ENCODE measurements around the gene TPSG1. TPM values are rescaled to one million over a fixed set of nuclear protein-coding genes. Genes with fewer than 3 reads are reported as not detected.
"Not testable (repeated sequence)": the region's sequence is repeated elsewhere in the genome, so short reads cannot be mapped to it uniquely, and the experiment has no call there.

The TPSG1 gene
- total RNA-seq, 3 donors from 2014 or later (not counting 1 experiment from before 2014, with no cell fraction given): 0.40 TPM; not detected in 2

DNA sequence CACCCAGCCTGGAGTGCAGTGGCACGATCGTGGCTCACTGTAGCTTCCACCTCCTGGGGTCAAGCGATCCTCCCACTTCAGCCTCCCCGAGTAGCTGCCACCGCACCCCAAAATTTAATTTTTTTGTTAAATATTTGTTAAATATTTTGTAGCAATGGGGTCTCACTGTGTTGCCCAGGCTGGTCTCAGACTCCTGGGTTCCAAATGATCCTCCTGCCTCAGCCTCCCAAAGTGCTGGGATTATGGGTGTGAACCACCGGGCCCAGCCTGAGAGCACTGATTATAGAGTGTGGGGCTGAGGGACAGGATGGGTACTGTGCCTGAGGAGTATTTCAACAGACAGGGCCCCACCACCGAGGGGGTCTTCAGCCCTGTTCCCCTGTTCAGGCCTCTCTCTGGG is 35.6 kb downstream of the TPSG1 start:
- WGBS (ENCODE audit: insufficient coverage): 84% methylated on average over 5 of the region's 7 CpGs

DNA sequence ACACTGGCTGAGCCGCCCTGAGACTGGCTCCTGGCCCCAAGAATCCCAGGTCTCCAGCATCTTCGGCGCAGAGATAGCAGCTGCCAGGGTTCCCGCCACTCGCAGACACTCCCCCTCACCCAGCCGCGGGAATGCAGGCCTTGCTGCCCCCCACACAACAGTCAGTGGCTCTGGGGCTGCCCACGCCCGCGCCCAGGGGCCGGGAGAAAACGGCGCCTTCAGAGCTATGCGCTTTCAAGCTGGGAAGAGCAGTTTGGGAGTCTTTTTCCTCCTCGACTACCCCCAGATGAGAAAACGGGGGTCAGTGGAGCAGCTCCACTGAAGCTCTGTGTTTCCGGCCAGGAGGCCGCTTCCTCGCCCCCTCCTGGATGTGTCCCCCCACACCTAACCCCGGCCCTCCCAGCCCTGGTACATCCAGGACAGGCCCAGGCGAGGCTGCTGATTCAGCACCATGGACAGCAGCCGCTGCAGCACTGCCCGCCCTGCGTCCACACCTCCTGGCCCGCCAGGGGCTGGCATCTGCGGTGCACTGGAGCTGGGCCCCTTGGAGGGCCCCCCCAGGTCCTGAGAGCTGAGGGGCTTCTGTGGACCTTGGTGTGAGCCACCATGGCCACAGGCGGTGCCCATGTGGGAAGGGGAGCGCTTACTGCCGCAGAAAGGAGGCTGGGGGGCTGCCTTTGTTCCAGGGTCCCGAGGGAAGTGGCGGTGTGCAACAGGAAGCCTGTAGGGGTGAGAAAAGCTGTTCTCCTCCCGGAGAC is 36.5 kb downstream of the TPSG1 start:
- H3K9me3 ChIP-seq (ENCODE audit: control insufficient read depth, insufficient read depth, low read length): no peaks in the 10 kb centered on the region
- H3K27me3 Mint-ChIP-seq (ENCODE audit: low read depth in 2 of 2): peaks cover 0 to 3% of the 10 kb centered on the region in 2 donors
- no peaks in the 10 kb centered on the region for H3K27me3 ChIP-seq (ENCODE audit: control insufficient read depth, insufficient read depth, low read length)
- no peak overlapping the region for H3K27ac Mint-ChIP-seq
- H3K4me1 Mint-ChIP-seq: no peaks in the 10 kb centered on the region
- TF ChIP-seq, protein P1, sequence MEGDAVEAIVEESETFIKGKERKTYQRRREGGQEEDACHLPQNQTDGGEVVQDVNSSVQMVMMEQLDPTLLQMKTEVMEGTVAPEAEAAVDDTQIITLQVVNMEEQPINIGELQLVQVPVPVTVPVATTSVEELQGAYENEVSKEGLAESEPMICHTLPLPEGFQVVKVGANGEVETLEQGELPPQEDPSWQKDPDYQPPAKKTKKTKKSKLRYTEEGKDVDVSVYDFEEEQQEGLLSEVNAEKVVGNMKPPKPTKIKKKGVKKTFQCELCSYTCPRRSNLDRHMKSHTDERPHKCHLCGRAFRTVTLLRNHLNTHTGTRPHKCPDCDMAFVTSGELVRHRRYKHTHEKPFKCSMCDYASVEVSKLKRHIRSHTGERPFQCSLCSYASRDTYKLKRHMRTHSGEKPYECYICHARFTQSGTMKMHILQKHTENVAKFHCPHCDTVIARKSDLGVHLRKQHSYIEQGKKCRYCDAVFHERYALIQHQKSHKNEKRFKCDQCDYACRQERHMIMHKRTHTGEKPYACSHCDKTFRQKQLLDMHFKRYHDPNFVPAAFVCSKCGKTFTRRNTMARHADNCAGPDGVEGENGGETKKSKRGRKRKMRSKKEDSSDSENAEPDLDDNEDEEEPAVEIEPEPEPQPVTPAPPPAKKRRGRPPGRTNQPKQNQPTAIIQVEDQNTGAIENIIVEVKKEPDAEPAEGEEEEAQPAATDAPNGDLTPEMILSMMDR (IDR thresholded peaks at IDR 0.05): no peak
- intact Hi-C loops (cut with micrococcal nuclease): no loop called here
- H3K27ac ChIP-seq (ENCODE audit: low read length): no peak overlapping the region
- no peak overlapping the region for H3K4me3 ChIP-seq (ENCODE audit: low read length)
- DNase-seq: peak; percentile 47 to 73
- 39% methylated on average over 32 of the region's 32 CpGs for WGBS (ENCODE audit: insufficient coverage)
- H3K36me3 Mint-ChIP-seq: no peaks in the 10 kb centered on the region
- no peaks in the 10 kb centered on the region for H3K4me1 ChIP-seq (ENCODE audit: control insufficient read depth, insufficient read depth, low read length)
- no peak overlapping the region for H3K4me3 Mint-ChIP-seq
- ATAC-seq: peak; percentile 57 to 74 (median 74)
- no peaks in the 10 kb centered on the region for H3K36me3 ChIP-seq (ENCODE audit: control insufficient read depth, insufficient read depth, low read length)
- no peaks in the 10 kb centered on the region for H3K9me3 Mint-ChIP-seq

More for the DNA sequence above, 35.6 kb downstream of the TPSG1 start:
- Histone ChIP-seq H3K27me3 (ENCODE audit: control insufficient read depth, insufficient read depth, low read length) (no peaks in the 10 kb centered on the region), H3K9me3 (ENCODE audit: control insufficient read depth, insufficient read depth, low read length) (no peaks in the 10 kb centered on the region), H3K4me3 (ENCODE audit: low read length) (no peak overlapping the region), H3K27ac (ENCODE audit: low read length) (no peak overlapping the region), H3K4me1 (ENCODE audit: control insufficient read depth, insufficient read depth, low read length) (no peaks in the 10 kb centered on the region), H3K36me3 (ENCODE audit: control insufficient read depth, insufficient read depth, low read length) (no peaks in the 10 kb centered on the region)
- H3K27me3 Mint-ChIP-seq (ENCODE audit: low read depth in 2 of 2): peaks cover 0 to 3% of the 10 kb centered on the region in 2 donors
- no peaks in the 10 kb centered on the region for H3K36me3 Mint-ChIP-seq
- DNase-seq: no peak
- no peaks in the 10 kb centered on the region for H3K4me1 Mint-ChIP-seq
- TF ChIP-seq, protein P1 (IDR thresholded peaks at IDR 0.05): no peak
- no peaks in the 10 kb centered on the region for H3K9me3 Mint-ChIP-seq
- ATAC-seq: no peak
- intact Hi-C loops (cut with micrococcal nuclease): no loop called here
- H3K4me3 Mint-ChIP-seq: no peak overlapping the region
- no peak overlapping the region for H3K27ac Mint-ChIP-seq

DNA sequence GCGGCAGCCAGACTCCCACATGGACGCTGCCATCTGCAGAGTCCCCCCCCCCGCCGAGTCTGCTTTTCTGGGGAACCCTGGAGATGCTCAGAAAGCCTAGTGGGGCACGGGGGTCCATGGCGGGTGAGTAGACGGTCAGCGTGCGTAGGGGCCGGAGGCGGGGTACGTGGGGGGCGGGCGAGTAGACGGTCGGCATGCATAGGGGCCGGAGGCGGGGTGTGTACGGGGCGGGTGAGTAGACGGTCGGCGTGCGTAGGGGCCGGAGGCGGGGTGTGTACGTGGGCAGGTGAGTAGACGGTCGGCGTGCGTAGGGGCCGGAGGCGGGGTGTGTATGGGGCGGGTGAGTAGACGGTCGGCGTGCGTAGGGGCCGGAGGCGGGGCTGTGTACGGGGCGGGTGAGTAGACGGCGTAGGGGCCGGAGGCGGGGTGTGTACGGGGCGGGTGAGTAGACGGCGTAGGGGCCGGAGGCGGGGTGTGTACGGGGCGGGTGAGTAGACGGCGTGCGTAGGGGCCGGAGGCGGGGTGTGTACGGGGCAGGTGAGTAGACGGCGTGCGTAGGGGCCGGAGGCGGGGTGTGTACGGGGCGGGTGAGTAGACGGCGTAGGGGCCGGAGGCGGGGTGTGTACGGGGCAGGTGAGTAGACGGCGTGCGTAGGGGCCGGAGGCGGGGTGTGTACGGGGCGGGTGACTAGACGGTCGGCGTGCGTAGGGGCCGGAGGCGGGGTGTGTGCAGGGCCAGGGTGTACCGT is 39.4 kb downstream of the TPSG1 start:
- H3K27ac ChIP-seq (ENCODE audit: low read length); H3K27me3 Mint-ChIP-seq (ENCODE audit: low read depth in 2 of 2); H3K9me3 Mint-ChIP-seq; H3K4me3 Mint-ChIP-seq; H3K36me3 ChIP-seq (ENCODE audit: control insufficient read depth, insufficient read depth, low read length); H3K27ac Mint-ChIP-seq; H3K4me1 ChIP-seq (ENCODE audit: control insufficient read depth, insufficient read depth, low read length); H3K36me3 Mint-ChIP-seq; H3K9me3 ChIP-seq (ENCODE audit: control insufficient read depth, insufficient read depth, low read length); H3K4me1 Mint-ChIP-seq; intact Hi-C loops (cut with micrococcal nuclease); H3K4me3 ChIP-seq (ENCODE audit: low read length); H3K27me3 ChIP-seq (ENCODE audit: control insufficient read depth, insufficient read depth, low read length); ATAC-seq; DNase-seq: not testable (repeated sequence)
- 92% methylated on average over 53 of the region's 86 CpGs for WGBS (ENCODE audit: insufficient coverage)

GRCh38 chr16:1184980-1185379 is 40.1 kb downstream of the TPSG1 start:
- DNase-seq (no peak), ATAC-seq (no peak)
- H3K36me3 ChIP-seq (ENCODE audit: control insufficient read depth, insufficient read depth, low read length): no peaks in the 10 kb centered on the region
- no peaks in the 10 kb centered on the region for H3K27me3 ChIP-seq (ENCODE audit: control insufficient read depth, insufficient read depth, low read length)
- no peak overlapping the region for H3K27ac ChIP-seq (ENCODE audit: low read length)
- H3K27me3 Mint-ChIP-seq (ENCODE audit: low read depth in 2 of 2): no peaks in the 10 kb centered on the region
- TF ChIP-seq, protein P1 (IDR thresholded peaks at IDR 0.05): no peak
- WGBS (ENCODE audit: insufficient coverage): 92% methylated on average over 18 of the region's 18 CpGs
- no peaks in the 10 kb centered on the region for H3K9me3 ChIP-seq (ENCODE audit: control insufficient read depth, insufficient read depth, low read length)
- intact Hi-C loops (cut with micrococcal nuclease): no loop called here
- no peaks in the 10 kb centered on the region for H3K36me3 Mint-ChIP-seq
- no peak overlapping the region for H3K4me3 ChIP-seq (ENCODE audit: low read length)
- H3K4me1 ChIP-seq (ENCODE audit: control insufficient read depth, insufficient read depth, low read length): no peaks in the 10 kb centered on the region
- no peak overlapping the region for H3K4me3 Mint-ChIP-seq
- H3K4me1 Mint-ChIP-seq: no peaks in the 10 kb centered on the region
- H3K27ac Mint-ChIP-seq: no peak overlapping the region
- no peaks in the 10 kb centered on the region for H3K9me3 Mint-ChIP-seq

Measured in natural killer cell (primary cell).